Kidney epithelial cell (primary cell): ENCODE data around the gene PEAK3. TPM values are rescaled to one million over a fixed set of nuclear protein-coding genes. Genes with fewer than 3 reads are reported as not detected.

Source experiments
- DNase-seq: peaks from one replicate; pipeline ENCODE4 v3.0.0-alpha.2; 2010; ENCODE audit warnings: low read depth
- H3K27me3 ChIP-seq: 2 replicates; pipeline ENCODE4 v1.6.0; 2011; ENCODE audit warnings: low read length; ENCODE audit not compliant: control insufficient read depth, insufficient read depth
- H3K36me3 ChIP-seq: 2 replicates; pipeline ENCODE4 v1.5.1; 2011; ENCODE audit warnings: low read length; ENCODE audit not compliant: control insufficient read depth, insufficient read depth
- H3K4me3 ChIP-seq: 2 replicates; pipeline ENCODE4 v1.5.1; 2011; ENCODE audit warnings: low read depth, mild to moderate bottlenecking, control low read depth, low read length
- CTCF ChIP-seq: IDR thresholded peaks from 2 replicates; pipeline ENCODE4 v1.5.1; 2011; ENCODE audit warnings: mild to moderate bottlenecking, moderate library complexity, low read length, control low read depth, inconsistent platforms; ENCODE audit not compliant: insufficient read depth, poor library complexity, severe bottlenecking
- total RNA-seq: library from RNA; depleted of rRNA; stranded (reverse); fragments of >200 nt; gene quantifications from 2 replicates; pipeline ENCODE4 v1.2.3, GENCODE V29; 2015

PEAK3 gene
- total RNA-seq, 1 donor from 2014 or later: not detected

- Histone ChIP-seq H3K4me3 (no peak overlapping the region), H3K27me3 (peaks cover 39% of the 10 kb centered on the region), H3K36me3 (no peaks in the 10 kb centered on the region)
- no peak for DNase-seq
- no peak for TF ChIP-seq CTCF
Observed at GRCh38 chr19:2255112-2255845, 26.7 kb downstream of the PEAK3 start.

- Histone ChIP-seq H3K4me3 (no peak overlapping the region), H3K36me3 (no peaks in the 10 kb centered on the region), H3K27me3 (peaks cover 48% of the 10 kb centered on the region)
- peak; percentile 63 for TF ChIP-seq CTCF
- no peak for DNase-seq
Observed at GRCh38 chr19:2254064-2254872, 27.7 kb downstream of the PEAK3 start.

GRCh38 chr19:2253106-2254063 is 28.6 kb downstream of the PEAK3 start:
- peak; percentile 45 for TF ChIP-seq CTCF
- H3K36me3 ChIP-seq: no peaks in the 10 kb centered on the region
- DNase-seq: no peak
- H3K27me3 ChIP-seq: peaks cover 48% of the 10 kb centered on the region
- H3K4me3 ChIP-seq: no peak overlapping the region

- H3K36me3 ChIP-seq: no peaks in the 10 kb centered on the region
- no peak for TF ChIP-seq CTCF
- peaks cover 48% of the 10 kb centered on the region for H3K27me3 ChIP-seq
- DNase-seq: no peak
- no peak overlapping the region for H3K4me3 ChIP-seq
Observed at GRCh38 chr19:2252797-2253105, 29.2 kb downstream of the PEAK3 start.

- peaks cover 48% of the 10 kb centered on the region for H3K27me3 ChIP-seq
- TF ChIP-seq CTCF: no peak
Observed at GRCh38 chr19:2252055-2252796, 29.7 kb downstream of the PEAK3 start.

More at GRCh38 chr19:2252055-2252796, 29.7 kb downstream of the PEAK3 start:
- no peak for DNase-seq
- no peaks in the 10 kb centered on the region for H3K36me3 ChIP-seq
- H3K4me3 ChIP-seq: no peak overlapping the region
